ENCODE measurements around the gene TIMP3.

DNA sequence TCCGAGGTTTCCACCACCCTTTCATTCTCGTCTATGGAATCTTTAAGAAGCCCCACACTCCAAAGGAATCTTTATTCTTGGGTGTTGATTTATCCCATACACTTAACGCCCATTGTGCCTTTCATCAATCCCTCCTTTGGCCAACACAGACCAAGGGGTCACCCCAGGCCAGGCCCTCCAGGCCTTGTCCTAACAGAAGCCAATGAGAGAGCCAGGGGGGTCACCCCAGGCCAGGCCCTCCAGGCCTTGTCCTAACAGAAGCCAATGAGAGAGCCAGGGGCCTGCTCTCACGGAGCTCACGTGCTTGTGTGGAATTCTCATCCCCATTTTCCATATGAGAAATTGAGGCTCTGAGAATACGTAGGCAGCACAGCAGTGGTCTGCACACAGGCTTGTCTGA lies 47.9 kb upstream of the TIMP3 start:
- TF ChIP-seq, protein P1, sequence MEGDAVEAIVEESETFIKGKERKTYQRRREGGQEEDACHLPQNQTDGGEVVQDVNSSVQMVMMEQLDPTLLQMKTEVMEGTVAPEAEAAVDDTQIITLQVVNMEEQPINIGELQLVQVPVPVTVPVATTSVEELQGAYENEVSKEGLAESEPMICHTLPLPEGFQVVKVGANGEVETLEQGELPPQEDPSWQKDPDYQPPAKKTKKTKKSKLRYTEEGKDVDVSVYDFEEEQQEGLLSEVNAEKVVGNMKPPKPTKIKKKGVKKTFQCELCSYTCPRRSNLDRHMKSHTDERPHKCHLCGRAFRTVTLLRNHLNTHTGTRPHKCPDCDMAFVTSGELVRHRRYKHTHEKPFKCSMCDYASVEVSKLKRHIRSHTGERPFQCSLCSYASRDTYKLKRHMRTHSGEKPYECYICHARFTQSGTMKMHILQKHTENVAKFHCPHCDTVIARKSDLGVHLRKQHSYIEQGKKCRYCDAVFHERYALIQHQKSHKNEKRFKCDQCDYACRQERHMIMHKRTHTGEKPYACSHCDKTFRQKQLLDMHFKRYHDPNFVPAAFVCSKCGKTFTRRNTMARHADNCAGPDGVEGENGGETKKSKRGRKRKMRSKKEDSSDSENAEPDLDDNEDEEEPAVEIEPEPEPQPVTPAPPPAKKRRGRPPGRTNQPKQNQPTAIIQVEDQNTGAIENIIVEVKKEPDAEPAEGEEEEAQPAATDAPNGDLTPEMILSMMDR (conservative IDR thresholded peaks at IDR 0.05; ENCODE audit: low read depth, low read length): no peak
- TF ChIP-seq RAD21 (IDR thresholded peaks at IDR 0.05; ENCODE audit: low read length): no peak
- TF ChIP-seq POLR2A (IDR thresholded peaks at IDR 0.05; ENCODE audit: low read depth, low read length): no peak
- TF ChIP-seq SMC3 (IDR thresholded peaks at IDR 0.05; ENCODE audit: low read depth, low read length): no peak
- TF ChIP-seq, protein P2, sequence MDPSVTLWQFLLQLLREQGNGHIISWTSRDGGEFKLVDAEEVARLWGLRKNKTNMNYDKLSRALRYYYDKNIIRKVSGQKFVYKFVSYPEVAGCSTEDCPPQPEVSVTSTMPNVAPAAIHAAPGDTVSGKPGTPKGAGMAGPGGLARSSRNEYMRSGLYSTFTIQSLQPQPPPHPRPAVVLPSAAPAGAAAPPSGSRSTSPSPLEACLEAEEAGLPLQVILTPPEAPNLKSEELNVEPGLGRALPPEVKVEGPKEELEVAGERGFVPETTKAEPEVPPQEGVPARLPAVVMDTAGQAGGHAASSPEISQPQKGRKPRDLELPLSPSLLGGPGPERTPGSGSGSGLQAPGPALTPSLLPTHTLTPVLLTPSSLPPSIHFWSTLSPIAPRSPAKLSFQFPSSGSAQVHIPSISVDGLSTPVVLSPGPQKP (IDR thresholded peaks at IDR 0.05; ENCODE audit: borderline replicate concordance, low read depth, low read length): no peak
- TF ChIP-seq BHLHE40 (IDR thresholded peaks at IDR 0.05; ENCODE audit: low read depth, low read length): no peak
- no peak for TF ChIP-seq FOS (IDR thresholded peaks at IDR 0.05; ENCODE audit: low read depth, low read length)
- no peak for TF ChIP-seq MXI1 (IDR thresholded peaks at IDR 0.05; ENCODE audit: borderline replicate concordance, low read depth, low read length)

All from IMR-90 (cell line).